HG03558 (cell line): Measurements from ENCODE around the gene TPPP3.

ENCODE experiments used
- ATAC-seq: cut with Tn5 transposase; IDR thresholded peaks from one replicate; pipeline ENCODE4 v1.9.1; 2021; ENCODE audit warnings: moderate number of reproducible peaks; ENCODE audit not compliant: unreplicated experiment; ENCODE audit errors: extremely low read depth

The TPPP3 gene

DNA sequence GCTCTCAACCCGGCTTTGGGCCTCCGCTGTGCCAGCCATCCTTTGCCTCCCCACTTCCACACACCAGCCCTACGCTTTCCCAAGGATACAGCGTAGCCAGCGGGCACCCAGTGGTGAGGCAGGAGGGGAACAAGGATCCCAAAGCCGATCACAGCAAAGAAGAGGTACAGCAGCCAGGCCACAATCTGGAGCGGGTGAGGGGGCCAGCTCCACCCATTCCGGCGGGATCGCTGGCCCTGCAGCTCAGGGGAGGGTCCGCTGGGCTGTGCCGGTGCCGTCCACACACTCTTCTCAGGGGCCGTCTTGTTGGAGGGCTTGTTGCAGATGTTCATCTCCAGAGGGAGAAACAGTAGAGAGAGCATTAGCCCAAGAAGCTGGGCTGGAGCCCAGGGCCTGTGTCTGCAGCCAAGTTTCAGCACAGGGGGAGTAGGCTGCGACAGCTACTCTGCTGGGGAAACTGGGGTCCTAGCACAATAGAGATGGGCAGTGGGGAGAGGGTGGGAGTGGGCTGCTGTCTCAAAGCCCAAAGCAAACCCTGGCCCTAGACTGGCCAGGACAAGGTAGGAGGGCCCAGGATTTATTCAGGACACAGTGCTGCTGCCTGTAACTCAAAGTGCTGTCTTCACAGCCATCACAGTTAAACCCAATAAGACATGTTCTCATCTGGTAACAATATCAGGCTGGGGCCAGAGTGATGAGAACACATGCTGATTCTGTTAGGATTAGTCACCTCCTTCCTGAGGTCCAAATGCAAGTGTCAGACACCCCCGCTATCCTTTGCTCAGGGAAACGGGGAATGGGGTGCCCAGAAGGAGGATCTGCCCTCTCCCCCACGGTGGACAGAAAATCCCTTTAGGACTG, 13.0 kb upstream of the TPPP3 start:
- no peak for ATAC-seq

- ATAC-seq, result no peak
Observed at GRCh38 chr16:67405336-67405735, 12.0 kb upstream of the TPPP3 start.

- ATAC-seq, result no peak
Observed at GRCh38 chr16:67404740-67405226, 11.5 kb upstream of the TPPP3 start.

DNA sequence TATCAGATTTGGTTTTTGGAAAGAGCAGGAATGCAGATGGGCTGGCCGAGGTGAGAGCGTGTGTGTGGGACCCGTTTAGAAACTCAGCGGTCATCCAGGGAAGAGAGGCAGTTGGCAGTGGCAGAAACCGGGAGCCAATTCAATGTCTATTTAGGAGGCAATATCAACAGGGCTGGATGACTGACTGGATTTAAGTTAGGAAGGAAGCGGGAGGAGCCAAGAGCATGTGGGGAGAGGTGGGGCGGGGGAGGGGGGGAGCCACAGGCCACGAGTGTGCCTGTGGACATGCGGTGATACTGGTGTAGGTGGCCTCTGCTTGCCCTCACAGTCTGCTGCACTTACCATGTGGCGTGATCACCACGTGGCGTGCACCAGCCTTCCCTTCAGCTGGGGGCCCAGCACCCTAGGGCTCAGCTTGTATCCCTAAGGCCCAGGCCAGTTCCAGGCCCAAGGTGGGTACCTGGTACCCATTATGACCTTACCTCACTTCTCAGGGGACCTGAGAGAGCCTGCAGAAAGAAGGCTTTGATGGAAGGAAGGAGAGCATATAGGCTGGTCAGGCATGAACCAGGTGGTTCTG, 10.8 kb upstream of the TPPP3 start:
- ATAC-seq, result no peak

GRCh38 chr16:67400901-67401300, 7.6 kb upstream of the TPPP3 start:
- ATAC-seq, result no peak

- ATAC-seq, result no peak
Observed at GRCh38 chr16:67399749-67400704, 6.7 kb upstream of the TPPP3 start.

DNA sequence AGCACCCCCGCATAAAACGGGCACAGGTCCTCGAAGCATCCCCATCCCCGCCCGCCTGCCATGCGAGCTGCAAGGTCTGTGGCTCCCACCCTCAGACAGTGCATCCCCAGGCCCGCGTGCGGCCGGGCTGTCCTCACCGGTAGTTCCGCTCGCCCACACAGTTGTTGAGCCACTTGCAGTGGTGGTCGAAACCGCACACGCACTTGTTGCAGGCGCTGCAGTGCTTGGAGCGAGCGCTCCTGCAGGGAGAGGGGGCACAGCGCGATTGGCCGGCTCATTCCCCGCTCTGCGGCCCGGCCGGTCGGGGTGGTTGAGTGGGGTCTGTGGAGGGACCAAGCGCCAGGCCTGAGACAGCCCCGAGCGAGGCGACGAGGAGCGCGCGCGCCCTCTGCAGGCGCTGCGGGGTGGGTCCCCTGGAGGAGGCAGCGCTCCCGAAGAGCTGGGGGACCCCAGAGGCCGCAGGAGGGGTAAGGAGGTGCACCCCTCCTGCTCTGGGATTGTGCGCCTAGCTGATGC, 6.0 kb upstream of the TPPP3 start:
- no peak for ATAC-seq

DNA sequence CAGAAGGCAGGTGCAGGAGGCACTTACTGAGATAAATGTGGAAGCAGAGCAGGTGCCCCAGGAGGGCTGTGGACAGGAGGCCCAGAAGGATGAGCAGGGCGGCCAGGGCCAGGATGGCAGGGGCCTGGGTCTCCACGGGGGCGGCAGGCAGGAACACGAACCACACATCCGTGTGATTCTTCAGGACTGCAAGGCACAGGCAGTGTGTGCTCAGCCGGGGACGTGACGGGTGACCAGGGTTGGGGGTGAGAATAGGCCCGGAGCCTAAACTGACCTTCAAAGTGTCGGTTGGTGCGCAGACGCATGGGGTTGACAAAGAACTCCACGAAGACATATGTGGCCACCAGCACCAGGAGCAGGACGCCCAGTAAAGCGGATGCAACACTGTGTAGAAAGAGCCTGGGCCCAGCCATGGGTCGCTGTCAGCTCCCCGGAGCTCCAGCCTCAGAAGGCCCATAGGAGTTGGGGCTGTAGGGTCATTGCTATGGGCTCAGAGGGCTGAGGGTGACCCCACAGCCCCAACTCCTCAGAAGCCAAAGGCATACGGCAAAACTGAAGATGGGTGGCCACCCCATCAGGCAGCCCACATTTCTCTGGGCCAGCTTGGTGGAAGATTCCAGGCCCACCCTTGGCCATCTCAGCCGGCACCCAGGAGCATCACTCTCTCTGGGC, 5.4 kb upstream of the TPPP3 start:
- ATAC-seq, result no peak

DNA sequence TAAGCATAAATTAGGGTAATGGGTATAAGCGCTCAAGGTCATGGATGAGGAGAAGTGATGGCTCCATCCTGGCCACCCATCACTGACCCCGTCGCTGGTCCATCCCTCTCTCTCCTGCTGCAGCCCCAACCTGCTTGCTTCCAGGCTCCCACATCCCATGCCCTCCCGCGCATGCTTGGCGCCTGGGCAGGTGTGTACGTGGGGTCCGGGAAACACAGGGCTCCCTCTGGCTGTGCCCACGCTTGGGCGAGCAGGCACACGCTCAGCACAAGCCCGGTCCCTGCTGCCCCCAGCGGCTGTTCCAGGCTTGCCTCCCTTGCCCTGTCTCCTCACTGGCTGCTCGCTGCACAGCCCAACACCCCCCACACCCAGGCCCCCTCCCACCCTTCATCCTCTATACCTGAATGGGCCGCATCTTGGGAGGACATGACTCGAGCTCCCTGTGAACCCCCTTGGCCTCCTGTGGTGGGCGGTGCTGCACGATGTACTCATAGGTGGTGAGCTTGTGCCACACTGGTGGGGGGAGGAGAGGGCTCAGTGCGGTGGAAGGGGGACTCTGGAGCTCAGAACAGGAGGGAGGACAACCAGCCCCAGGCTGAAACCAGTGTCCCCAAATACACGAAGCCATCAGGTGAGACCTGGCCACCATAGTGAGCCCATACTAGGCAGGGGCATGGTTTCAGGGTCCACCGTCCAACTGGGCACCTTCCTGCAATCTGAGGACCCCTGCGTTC, 4.7 kb upstream of the TPPP3 start:
- no peak for ATAC-seq

DNA sequence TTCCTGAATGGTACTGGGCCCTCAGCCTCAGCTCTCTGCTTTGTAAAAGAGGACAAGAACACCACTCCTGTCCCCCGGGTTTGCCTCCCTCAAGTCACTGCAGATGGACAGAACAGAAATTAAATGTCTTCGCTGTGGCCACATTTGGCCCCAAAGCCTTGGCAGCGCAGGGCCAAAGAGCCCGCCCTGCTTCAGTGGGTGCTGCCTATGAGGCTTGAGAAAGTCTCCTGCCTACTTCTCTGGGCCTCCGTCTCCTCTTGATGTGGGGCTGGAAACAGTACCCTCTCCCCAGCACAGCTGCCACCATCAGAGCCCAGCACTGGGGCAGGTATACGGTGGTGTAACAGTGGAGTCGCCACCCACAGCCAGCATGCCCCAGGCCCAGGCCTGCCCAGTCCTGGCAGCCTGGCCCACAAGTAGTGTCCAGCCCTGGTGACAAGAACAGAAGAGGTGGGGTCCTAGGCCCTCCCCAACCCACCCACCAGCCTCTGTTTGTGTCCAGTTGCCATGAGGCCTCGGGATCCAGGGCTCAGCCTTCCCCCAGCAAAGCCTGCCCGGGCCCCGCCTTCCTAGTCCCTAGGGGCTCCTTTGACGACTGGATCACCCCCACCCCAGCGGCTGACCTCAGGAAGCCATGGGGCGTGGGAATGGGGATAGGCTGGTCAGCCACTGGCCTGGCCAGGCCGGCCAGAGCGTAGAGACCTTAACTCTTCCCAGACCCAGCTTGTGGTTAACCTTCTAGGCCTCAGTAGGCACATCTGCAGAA, 3.9 kb upstream of the TPPP3 start:
- ATAC-seq, result no peak

- no peak for ATAC-seq
Observed at GRCh38 chr16:67396159-67397035, 3.1 kb upstream of the TPPP3 start.

DNA sequence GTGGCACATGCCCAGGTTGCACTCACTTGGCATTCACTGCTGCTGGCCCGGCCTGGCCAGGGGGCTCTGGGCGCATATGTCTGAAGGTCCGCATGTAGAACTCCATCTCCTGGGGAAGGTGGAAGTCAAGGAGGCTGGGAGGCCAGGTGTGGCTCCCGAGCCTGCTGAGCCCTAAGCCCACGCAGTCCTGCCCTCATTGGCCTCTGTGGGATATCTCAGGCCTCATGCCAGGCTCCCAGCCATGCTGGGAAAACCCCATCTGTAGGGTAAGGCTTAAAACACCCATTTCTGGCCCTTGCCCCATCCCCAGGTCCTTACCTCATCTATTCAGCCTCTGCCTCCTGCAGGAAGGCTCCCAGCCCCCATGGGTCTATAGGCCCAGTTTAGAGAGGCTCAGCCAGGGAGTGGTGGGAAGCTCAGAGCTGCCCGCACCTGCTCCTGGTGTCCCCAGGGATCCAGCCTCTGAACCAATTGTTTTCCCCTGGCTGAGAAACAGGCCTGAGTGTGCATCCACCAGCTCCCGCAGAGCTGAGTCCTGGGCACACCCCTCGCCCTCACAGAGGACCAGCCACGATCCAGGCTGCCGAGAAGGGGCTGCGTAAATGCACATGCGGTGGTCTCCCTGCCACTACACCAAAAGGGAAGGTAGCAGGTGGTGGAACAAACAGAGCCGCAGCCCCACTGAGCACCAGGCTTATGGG, 2.3 kb upstream of the TPPP3 start:
- no peak for ATAC-seq

DNA sequence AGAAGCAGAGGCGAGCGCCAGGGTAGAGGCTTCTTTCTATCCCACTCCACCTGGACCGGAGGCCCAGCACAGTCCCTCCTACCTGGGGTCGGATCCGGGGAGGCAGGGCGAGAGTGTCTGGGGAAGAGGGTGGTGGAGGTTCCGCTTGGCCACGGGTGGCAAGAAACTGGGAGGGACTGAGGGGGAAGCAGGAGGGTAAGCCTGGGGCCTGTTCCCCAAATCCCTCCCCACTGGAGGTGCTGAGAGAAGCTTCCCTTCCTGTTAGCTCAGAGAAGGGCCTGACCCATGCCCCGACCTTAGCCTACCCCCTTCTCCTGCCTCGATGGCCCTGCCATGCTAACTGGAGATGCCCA, 1.8 kb upstream of the TPPP3 start:
- no peak for ATAC-seq

DNA sequence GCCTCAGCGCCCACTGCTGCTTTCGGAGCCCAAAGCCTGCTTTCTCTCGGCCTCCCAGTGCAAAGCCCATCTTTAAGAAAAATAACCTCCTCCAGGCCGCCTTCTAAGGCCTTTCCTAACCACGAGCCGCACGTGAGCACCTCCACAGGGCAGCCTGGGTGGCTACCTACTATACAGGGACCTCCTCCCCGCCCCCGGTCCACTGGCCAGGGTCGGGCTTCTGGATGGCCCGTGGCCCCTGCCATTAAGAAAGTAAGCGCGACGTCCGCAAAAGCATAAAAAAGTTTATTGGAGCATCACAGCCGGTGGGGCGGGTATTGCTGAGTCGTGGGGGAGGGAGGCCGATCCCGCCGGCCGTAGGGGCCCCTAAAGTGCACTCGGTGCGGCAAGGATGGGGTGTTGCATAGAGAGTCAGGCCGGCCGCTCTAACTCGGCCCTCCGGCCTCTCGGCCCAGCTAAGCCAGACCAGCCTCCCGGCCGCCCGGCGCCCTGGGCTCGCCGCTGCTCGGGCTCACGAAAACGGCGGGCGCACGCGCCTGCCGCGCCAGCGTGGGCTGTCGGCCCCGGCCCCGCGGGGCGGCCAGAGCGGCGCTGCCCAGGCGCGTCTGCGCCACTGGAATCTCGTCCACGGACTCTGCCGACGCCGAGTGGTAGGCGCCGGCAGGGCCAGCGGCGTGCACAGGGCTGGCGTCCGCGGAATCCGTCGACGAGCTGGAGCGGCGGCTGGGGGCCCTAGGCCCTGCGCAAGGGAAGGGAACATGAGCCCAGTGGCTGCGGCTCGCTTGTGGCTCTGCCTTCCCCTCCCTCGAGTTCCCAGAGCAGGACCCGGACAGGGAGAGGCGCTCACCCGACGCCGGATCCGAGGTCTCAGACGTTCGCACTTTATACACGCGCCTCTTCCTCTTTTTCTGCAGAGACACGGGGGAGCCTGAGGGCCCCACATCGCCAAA, 1.1 kb upstream of the TPPP3 start:
- no peak for ATAC-seq

DNA sequence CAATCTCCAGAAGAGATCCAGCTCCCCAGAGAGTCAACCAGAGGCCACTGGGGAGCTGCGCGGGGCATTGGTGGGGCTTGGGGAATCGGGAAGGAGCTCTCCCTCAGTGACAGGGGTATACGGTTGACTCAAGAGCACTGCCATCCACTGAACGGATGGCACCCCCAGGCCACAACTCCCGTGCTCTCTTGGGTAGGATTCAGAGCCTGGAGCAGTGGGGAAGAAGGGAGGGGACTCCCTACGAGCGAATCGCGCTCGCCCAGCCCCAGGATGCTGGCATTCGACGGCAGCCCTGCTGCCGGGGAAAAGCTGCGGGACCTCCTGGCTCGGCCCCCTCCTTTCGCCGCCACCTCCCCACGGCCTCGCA, 473 bp upstream of the TPPP3 start:
- no peak for ATAC-seq
